Measurements from ENCODE around the gene MYBPHL.

DNA sequence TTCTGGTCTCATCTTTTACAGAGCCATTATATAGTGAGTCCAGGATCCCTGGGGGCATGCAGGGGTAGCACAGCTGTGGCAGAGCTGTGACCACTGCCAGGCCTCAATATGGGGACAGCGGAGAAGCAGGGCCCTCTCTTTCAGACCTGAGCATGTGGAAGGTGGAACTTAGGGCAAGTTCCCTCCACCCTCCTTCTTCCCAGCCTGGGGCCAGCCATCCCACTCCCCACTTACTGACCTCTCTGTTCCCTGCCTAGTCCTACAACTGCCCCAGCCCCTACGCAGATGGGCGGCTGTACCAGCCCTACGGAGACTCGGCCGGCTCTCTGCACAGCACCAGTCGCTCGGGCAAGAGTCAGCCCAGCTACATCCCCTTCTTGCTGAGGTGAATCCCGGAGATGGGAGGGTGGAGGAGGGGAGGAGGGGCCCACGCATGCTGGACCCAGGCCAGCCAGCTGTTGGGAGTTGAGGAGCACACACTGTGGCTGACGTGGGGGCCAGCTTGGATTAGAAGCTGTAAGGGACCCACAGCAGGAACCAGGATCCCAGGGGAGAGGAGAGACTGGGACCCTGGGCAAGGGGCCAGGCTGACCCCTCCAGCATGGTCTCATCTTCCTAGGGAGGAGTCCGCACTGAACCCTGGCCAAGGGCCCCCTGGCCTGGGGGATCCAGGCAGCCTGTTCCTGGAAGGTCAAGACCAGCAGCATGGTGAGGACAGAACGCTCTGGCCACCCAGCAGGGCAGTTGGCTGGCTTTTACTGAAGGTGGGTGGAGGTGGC, 34.6 kb downstream of the MYBPHL start:
- TF ChIP-seq, protein P1, sequence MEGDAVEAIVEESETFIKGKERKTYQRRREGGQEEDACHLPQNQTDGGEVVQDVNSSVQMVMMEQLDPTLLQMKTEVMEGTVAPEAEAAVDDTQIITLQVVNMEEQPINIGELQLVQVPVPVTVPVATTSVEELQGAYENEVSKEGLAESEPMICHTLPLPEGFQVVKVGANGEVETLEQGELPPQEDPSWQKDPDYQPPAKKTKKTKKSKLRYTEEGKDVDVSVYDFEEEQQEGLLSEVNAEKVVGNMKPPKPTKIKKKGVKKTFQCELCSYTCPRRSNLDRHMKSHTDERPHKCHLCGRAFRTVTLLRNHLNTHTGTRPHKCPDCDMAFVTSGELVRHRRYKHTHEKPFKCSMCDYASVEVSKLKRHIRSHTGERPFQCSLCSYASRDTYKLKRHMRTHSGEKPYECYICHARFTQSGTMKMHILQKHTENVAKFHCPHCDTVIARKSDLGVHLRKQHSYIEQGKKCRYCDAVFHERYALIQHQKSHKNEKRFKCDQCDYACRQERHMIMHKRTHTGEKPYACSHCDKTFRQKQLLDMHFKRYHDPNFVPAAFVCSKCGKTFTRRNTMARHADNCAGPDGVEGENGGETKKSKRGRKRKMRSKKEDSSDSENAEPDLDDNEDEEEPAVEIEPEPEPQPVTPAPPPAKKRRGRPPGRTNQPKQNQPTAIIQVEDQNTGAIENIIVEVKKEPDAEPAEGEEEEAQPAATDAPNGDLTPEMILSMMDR (conservative IDR thresholded peaks at IDR 0.05; ENCODE audit: low read depth, low read length) = no peak
- no peak for TF ChIP-seq EZH2phosphoT487 (IDR thresholded peaks at IDR 0.05; ENCODE audit: borderline replicate concordance, low read length)
- no peak for TF ChIP-seq EZH2 (IDR thresholded peaks at IDR 0.05; ENCODE audit: low read length, unreplicated experiment)

Data from PC-3 (cell line).